ENCODE results near the gene CLDN10.
A peak's percentile ranks its signal among the peaks of the same experiment; 100 is the strongest.

Gene CLDN10

DNA sequence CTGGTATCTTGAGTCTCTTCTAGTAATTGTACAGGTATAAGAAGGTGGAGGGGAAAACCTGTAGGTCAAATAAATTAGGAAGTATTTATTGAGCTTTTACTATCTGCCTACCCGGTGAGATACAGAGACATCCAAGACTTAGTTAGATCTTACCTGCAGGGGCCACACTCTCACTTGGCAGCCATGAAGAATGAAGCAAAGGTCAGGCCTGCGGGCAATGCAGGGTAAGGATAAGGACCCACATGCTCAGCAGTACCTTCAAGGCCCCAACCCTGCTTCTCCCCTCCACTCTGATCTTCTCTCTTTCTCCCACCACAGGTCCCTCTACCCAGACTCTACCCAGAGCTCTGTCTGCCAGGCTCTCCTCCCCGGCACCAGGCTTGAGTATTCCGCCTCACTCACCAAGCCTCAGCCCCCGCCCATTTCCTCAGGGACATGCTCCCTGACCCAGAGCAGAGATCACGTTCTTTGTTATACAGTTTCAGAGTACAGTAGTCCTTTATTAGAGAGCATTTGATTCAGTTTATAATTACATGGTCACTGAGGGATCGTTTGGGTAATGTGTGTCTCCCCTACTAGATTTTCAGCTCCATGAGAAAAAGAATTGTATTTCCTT, 18.9 kb upstream of the CLDN10 start:
- H3K79me2 ChIP-seq (ENCODE audit: low read length): no peaks in the 10 kb centered on the region
- TF ChIP-seq, protein P1, sequence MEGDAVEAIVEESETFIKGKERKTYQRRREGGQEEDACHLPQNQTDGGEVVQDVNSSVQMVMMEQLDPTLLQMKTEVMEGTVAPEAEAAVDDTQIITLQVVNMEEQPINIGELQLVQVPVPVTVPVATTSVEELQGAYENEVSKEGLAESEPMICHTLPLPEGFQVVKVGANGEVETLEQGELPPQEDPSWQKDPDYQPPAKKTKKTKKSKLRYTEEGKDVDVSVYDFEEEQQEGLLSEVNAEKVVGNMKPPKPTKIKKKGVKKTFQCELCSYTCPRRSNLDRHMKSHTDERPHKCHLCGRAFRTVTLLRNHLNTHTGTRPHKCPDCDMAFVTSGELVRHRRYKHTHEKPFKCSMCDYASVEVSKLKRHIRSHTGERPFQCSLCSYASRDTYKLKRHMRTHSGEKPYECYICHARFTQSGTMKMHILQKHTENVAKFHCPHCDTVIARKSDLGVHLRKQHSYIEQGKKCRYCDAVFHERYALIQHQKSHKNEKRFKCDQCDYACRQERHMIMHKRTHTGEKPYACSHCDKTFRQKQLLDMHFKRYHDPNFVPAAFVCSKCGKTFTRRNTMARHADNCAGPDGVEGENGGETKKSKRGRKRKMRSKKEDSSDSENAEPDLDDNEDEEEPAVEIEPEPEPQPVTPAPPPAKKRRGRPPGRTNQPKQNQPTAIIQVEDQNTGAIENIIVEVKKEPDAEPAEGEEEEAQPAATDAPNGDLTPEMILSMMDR (IDR thresholded peaks at IDR 0.05; ENCODE audit: low read depth, low read length): no peak
- no peak for TF ChIP-seq EZH2phosphoT487 (IDR thresholded peaks at IDR 0.05; ENCODE audit: low read depth)
- peaks cover 8% of the 10 kb centered on the region; the same call in 1 of the 2 replicates for H3K4me1 ChIP-seq (ENCODE audit: low read length)
- H3K9ac ChIP-seq (ENCODE audit: low read length): no peak overlapping the region
- no peak overlapping the region for H3K4me3 ChIP-seq (ENCODE audit: low read length)
- H3K27ac ChIP-seq (ENCODE audit: low read length): no peak overlapping the region
- H2AFZ ChIP-seq (ENCODE audit: low read depth, low read length): no peak overlapping the region
- no peaks in the 10 kb centered on the region for H4K20me1 ChIP-seq (ENCODE audit: insufficient read depth, low read length)
- H3K27me3 ChIP-seq (ENCODE audit: low read depth, low read length): peaks cover 23% of the 10 kb centered on the region; the same call in 1 of the 2 replicates
- H3K9me3 ChIP-seq (ENCODE audit: insufficient read depth, low read length): peaks cover 1% of the 10 kb centered on the region; the same call in 1 of the 2 replicates
- no peaks in the 10 kb centered on the region for H3K36me3 ChIP-seq (replicated peaks; ENCODE audit: low read depth, low read length)
- H3K4me2 ChIP-seq (ENCODE audit: low read length): no peak overlapping the region

DNA sequence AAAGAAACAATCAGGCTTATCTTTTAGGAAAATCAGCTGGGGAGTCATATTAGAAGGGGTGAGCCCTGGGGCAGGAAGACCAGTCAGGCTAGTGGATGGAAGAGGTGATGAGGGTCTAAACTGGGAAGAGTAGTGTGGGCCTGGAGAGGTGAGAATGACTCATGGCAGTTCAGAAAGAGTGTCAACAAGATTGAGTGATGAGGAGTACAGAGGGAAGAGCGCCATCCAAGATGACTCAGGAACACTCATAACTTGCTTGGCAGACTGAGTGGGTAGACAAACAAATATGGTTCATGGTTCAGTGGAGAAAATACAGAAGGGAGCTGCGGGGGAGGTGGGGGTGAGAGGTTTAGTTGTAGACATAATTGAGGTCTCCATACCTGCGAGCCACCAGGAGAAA, 17.3 kb upstream of the CLDN10 start:
- no peaks in the 10 kb centered on the region for H4K20me1 ChIP-seq (ENCODE audit: insufficient read depth, low read length)

GRCh38 chr13:95536632-95537241, 15.8 kb upstream of the CLDN10 start:
- peaks cover 19% of the 10 kb centered on the region; the same call in 1 of the 2 replicates for H3K27me3 ChIP-seq (ENCODE audit: low read depth, low read length)
- no peaks in the 10 kb centered on the region for H3K79me2 ChIP-seq (ENCODE audit: low read length)
- H3K4me2 ChIP-seq (ENCODE audit: low read length): no peak overlapping the region
- no peaks in the 10 kb centered on the region for H4K20me1 ChIP-seq (ENCODE audit: insufficient read depth, low read length)
- no peak overlapping the region for H3K4me3 ChIP-seq (ENCODE audit: low read length)
- no peak for TF ChIP-seq EZH2phosphoT487 (IDR thresholded peaks at IDR 0.05; ENCODE audit: low read depth)
- TF ChIP-seq, protein P1 (IDR thresholded peaks at IDR 0.05; ENCODE audit: low read depth, low read length): peak; percentile 74
- no peak overlapping the region for H3K27ac ChIP-seq (ENCODE audit: low read length)
- H3K9ac ChIP-seq (ENCODE audit: low read length): no peak overlapping the region
- H3K4me1 ChIP-seq (ENCODE audit: low read length): peaks cover 8% of the 10 kb centered on the region; the same call in 1 of the 2 replicates
- H2AFZ ChIP-seq (ENCODE audit: low read depth, low read length): no peak overlapping the region
- no peaks in the 10 kb centered on the region for H3K9me3 ChIP-seq (ENCODE audit: insufficient read depth, low read length)
- H3K36me3 ChIP-seq (replicated peaks; ENCODE audit: low read depth, low read length): no peaks in the 10 kb centered on the region

More for the DNA sequence above, 17.3 kb upstream of the CLDN10 start:
- Histone ChIP-seq H2AFZ (ENCODE audit: low read depth, low read length) (no peak overlapping the region), H3K9ac (ENCODE audit: low read length) (no peak overlapping the region), H3K9me3 (ENCODE audit: insufficient read depth, low read length) (no peaks in the 10 kb centered on the region), H3K79me2 (ENCODE audit: low read length) (no peaks in the 10 kb centered on the region), H3K27ac (ENCODE audit: low read length) (no peak overlapping the region), H3K4me1 (ENCODE audit: low read length) (peaks cover 8% of the 10 kb centered on the region; the same call in 1 of the 2 replicates), H3K4me2 (ENCODE audit: low read length) (no peak overlapping the region), H3K4me3 (ENCODE audit: low read length) (no peak overlapping the region), H3K36me3 (replicated peaks; ENCODE audit: low read depth, low read length) (no peaks in the 10 kb centered on the region), H3K27me3 (ENCODE audit: low read depth, low read length) (peaks cover 19% of the 10 kb centered on the region; the same call in 1 of the 2 replicates)
- TF ChIP-seq, protein P1 (IDR thresholded peaks at IDR 0.05; ENCODE audit: low read depth, low read length): no peak
- no peak for TF ChIP-seq EZH2phosphoT487 (IDR thresholded peaks at IDR 0.05; ENCODE audit: low read depth)

GRCh38 chr13:95540888-95541287, 11.6 kb upstream of the CLDN10 start:
- Histone ChIP-seq H3K36me3 (replicated peaks; ENCODE audit: low read depth, low read length) (no peaks in the 10 kb centered on the region), H3K4me3 (ENCODE audit: low read length) (no peak overlapping the region), H2AFZ (ENCODE audit: low read depth, low read length) (no peak overlapping the region), H3K79me2 (ENCODE audit: low read length) (no peaks in the 10 kb centered on the region), H3K4me2 (ENCODE audit: low read length) (no peak overlapping the region), H4K20me1 (ENCODE audit: insufficient read depth, low read length) (no peaks in the 10 kb centered on the region), H3K9ac (ENCODE audit: low read length) (no peak overlapping the region), H3K27me3 (ENCODE audit: low read depth, low read length) (peaks cover 14% of the 10 kb centered on the region; the same call in 1 of the 2 replicates), H3K4me1 (ENCODE audit: low read length) (no peaks in the 10 kb centered on the region), H3K27ac (ENCODE audit: low read length) (no peak overlapping the region), H3K9me3 (ENCODE audit: insufficient read depth, low read length) (no peaks in the 10 kb centered on the region)
- TF ChIP-seq, protein P1 (IDR thresholded peaks at IDR 0.05; ENCODE audit: low read depth, low read length): no peak
- no peak for TF ChIP-seq EZH2phosphoT487 (IDR thresholded peaks at IDR 0.05; ENCODE audit: low read depth)

Data from OCI-LY3 (cell line).